Right lobe of liver (tissue), 4 donors: ENCODE measurements around the gene ADCY3.

Experiments
- POLR2A ChIP-seq: fragments of 450-650 bp; IDR thresholded peaks from one replicate; pipeline ENCODE4 v1.6.1; 2017; ENCODE audit warnings: antibody characterized with exemption, mild to moderate bottlenecking
- TF ChIP-seq, protein P1 (sequence below), 4 donors: fragments of 200-600 bp in 3 of 4; fragments of 450-650 bp in 1 of 4; IDR thresholded peaks; one replicate each; pipeline versions ENCODE4 v1.5.1 to v1.8.0; 2016 to 2022; ENCODE audit warnings: antibody characterized with exemption in 4 of 4, mild to moderate bottlenecking in 2 of 4
- donor health status: DM: no; HTN: no; CAD: no.
- donor health status: DM: no; HTN: no; CAD: no.
- donor health status: DM: no; HTN: yes; CAD: no.

DNA sequence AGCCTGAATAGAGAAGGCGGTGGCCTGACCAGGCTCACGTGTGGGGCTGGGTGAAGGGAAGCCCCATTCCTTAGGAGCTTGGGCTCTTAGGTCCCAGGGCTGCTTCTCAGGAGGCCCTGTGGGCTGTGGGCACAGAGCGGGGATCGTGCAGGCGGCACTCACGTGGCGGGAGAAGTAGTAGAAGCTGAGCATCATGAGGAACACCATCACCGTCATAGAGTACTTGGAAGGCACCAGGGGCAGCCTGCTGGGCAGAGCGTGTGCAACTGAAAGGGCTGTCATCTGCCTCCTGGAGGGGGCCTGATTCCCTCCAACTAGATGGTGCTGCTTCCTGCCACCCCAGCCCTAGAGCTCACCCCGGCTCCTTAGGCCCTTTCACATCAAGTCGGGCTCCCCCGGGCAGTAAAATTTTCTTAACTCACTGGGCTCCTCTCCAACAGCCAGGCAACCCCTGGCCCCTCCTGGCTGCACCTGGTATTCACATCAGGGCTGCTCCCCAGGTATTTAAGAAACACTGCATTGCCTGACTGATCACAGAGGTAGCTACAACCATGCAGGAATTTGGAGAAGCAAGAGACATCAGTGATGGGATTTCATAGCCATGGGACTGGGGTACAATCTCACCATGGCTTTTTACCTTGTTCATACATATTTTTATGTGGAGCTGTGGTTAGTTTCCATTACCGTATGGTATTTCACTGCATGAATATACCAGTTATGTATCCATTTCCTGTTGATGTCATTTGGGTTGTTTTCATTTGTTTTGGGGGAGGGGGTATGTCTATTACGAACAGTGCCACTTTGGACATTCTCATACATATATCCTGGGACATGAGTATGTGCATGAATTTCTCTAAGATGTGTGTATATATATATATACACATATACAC, 93.9 kb downstream of the ADCY3 start:
- TF ChIP-seq, protein P1, sequence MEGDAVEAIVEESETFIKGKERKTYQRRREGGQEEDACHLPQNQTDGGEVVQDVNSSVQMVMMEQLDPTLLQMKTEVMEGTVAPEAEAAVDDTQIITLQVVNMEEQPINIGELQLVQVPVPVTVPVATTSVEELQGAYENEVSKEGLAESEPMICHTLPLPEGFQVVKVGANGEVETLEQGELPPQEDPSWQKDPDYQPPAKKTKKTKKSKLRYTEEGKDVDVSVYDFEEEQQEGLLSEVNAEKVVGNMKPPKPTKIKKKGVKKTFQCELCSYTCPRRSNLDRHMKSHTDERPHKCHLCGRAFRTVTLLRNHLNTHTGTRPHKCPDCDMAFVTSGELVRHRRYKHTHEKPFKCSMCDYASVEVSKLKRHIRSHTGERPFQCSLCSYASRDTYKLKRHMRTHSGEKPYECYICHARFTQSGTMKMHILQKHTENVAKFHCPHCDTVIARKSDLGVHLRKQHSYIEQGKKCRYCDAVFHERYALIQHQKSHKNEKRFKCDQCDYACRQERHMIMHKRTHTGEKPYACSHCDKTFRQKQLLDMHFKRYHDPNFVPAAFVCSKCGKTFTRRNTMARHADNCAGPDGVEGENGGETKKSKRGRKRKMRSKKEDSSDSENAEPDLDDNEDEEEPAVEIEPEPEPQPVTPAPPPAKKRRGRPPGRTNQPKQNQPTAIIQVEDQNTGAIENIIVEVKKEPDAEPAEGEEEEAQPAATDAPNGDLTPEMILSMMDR (IDR thresholded peaks at IDR 0.05): no peak
- no peak for TF ChIP-seq POLR2A
